HG02970 (cell line): ENCODE data around the gene ELFN2.

Source experiments
- ATAC-seq: cut with Tn5 transposase; IDR thresholded peaks from one replicate; pipeline ENCODE4 v1.9.1; 2021; ENCODE audit warnings: mild to moderate bottlenecking, moderate library complexity, moderate number of reproducible peaks; ENCODE audit not compliant: unreplicated experiment, low FRiP score

The ELFN2 gene

DNA sequence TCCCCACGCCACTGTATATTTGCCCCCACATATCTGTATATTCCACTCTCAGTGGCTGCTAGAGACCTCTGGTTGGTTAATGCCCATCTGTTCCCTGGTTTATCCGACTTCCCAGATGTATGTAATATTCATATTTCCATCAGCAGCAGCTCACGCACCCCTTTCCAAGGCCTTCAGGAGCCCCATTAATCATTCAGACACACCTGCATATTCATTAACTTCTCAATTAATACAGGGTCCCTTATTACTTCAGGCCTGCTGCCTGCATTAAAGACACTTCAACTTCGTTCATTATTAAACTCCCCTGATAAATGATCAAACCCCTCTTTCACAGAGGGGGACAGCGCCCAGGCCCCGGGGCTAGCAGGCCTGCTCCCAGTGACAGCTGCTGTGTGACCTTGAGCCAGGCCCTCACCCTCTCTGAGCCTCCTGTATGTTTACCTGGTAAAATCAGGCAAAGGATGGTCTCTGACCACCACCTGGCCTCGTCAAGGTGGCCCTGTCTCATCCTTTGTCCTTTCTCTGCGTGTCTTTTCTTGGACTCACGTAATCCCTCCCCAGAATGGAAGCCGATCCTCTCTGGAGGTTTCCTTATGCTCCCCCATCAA lies 34.5 kb downstream of the ELFN2 start:
- ATAC-seq = no peak

DNA sequence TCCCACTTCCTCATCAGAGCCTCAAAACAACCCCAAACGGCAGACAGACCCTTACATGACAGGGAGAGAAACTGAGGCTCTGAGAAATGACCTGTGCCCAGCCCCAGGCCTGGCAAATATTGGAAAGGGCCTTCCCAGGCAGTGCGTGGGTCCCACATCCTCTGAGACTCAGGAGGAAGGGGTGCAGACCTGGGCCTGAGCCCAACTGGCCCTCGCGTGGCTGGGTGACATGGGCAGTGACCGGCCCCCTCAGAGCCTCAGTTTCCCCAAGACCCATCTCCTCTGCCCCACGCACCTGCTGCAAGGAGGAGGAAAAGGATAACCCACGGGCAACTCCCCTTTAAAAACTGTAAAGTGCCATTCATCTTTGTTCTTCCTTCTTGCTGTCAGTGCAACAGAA lies 35.6 kb downstream of the ELFN2 start:
- ATAC-seq = no peak

DNA sequence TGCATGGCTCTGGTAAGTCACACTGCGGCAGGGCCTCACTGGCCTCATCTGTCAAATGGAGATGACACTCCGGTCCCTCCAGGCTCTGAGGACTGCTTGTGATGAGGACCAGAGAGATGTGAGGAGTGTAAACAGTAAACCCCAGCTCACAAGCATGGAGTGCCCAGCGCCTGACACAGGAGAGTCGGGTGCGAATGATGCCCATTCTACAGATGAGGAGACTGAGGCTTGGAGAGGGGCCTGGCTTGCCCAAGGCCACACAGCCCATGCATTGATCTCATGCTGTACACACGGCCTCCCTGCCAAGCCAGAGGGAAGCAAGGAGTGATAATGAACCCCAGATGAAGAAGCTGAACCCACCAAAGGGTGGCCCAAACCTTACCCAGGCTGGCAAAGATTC lies 37.2 kb downstream of the ELFN2 start:
- ATAC-seq = no peak

DNA sequence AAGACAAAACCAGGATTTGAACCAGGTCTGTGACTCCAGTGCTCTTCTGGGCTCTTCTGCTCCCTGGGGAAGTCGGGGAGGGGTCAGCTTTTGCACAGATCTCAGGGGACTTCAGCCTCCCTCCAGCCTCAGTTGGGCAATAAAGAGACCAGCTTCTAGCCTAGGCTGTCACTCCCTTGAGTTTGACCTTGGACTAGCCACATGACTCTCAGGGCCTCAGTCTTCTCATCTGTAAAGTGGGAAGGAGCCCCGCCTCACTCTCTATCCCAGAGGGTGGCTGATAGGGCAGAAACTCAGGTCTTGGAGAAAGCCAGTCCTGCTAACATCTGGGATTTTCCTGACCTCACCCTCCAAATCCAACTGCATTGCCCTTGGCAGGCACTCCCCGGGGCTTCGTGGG lies 38.7 kb downstream of the ELFN2 start:
- ATAC-seq = no peak

DNA sequence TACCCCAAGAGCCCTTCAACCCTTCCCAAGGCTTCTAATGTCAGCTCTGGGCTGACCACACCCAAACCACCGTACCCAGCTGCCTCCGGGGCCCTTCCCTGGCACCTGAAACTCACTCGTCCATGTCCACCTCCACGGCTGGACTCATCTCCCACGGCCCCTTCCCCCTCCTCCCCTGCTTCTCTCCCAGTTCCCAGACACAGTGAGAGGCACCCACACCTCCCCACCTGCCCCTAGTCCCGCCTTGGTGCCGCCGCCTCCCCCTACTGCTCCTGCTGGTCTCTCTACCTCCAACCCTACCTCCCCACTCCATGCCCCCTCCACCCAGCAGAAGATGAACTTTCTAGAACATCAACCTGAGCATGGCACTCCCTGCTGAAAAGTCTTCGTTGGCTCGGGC lies 39.5 kb downstream of the ELFN2 start:
- ATAC-seq = no peak

DNA sequence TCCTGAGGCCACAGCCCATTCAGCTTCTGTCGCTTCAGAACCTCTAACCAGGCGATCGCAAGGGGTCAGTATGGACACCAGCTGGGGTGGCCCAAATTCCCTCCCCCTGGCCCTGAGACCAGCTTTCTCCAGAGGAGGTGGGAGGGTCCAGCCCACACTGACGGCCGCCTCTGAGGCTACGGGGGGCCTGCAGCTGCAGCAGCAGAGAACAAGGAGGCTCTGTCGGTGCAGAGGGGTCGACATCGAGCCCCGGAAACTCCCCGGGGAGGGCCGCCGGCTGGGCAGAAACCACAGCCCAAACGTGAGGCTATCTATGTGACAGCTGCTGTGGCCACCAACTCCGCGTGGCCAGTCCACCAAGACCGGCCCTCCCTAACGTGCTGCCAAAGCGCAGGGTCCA lies 40.8 kb downstream of the ELFN2 start:
- no peak for ATAC-seq

DNA sequence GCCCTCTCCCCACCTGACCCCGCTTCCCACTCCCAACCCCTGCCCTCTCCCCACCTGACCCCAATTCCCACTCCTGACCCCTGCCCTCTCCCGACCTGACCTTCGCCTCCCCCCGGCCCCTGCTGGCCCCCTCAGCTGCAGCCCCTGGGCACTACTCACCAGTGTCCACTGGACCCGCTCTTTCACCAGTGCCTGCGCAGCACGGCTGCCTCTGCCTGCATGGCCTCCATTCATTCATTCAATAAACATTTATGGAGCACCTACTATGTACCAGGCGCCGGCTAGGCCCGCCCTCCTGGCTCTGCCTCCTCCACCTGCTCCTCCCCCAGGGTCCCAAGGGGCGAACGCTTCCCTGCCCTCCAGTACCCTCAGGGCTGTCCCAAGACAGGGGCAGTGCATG lies 42.6 kb downstream of the ELFN2 start:
- no peak for ATAC-seq

DNA sequence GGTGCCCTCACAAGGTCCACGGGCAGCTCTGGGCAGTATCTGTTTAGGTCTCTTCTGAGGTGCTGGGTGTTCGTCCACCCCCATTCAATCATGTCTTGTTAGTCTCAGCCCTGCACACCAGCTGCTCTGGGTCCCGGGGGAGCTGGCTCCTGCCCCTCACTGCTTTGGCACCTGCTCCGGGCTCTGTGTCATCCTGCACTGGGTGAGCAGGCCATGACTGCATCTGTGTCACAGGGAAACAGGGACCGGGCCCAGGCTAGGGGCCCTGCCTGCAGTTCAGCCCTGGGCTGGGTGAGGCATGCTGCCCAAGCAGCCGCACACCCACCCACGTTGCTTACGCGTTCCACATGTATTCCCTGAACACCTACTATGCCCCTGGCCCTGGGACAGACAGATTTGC lies 43.9 kb downstream of the ELFN2 start:
- no peak for ATAC-seq

DNA sequence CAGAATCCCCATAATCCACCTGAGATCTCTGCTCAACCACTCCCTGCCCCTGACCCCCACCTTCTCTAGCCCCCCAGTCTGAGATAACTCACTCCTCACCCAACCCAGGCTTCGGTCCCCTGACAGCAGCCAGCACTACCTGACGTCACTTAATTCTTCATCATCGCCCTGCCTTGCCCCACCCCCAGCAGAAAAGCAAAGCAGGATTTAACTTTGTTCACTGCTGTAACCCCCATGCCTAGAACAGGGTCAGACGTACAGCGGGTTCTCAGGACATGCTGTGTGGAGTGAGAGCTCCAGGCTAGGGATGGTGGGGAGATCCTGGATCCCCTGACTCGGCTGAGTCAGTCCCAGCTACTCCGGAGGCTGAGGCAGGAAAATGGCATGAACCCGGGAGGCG lies 45.8 kb downstream of the ELFN2 start:
- no peak for ATAC-seq

DNA sequence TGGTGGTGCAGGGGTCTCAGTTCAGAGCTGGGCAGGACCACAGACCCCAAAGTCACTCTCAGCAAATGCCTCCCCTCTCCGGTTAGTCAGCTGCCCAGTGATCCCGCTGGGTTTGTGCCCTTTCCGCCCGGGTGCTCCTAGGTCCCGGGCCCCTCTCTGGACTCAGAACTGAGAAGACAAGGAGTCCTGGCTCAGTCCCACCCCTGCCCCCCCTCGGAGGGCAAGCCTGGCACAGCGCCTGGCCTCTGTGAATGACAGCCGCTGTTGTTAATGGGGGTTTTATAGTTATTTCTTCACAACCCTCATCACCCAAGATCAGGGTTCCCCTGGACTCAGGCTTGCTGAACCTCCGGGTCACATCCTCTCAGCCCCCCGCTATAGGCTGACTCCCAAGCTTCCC lies 47.6 kb downstream of the ELFN2 start:
- no peak for ATAC-seq

DNA sequence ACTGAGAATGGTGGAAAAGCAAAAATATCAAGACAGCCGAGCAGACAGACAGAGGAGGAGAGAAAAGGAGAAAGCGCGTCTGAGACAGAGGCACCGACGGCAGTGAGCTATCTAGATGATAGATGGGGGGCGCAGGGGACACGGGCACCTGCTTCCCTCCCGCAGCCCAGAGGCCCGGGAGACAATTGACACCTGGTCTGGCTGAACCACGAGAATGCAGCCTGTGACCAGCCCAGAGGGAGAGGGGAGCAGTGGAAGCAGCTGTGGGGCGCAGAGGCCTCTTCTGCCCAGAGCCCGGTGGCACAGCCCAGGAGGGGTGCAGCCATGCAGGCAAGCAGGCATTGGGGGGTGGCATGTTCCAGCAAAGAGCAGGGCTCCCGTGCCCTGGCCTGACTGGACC lies 48.2 kb downstream of the ELFN2 start:
- ATAC-seq = no peak

DNA sequence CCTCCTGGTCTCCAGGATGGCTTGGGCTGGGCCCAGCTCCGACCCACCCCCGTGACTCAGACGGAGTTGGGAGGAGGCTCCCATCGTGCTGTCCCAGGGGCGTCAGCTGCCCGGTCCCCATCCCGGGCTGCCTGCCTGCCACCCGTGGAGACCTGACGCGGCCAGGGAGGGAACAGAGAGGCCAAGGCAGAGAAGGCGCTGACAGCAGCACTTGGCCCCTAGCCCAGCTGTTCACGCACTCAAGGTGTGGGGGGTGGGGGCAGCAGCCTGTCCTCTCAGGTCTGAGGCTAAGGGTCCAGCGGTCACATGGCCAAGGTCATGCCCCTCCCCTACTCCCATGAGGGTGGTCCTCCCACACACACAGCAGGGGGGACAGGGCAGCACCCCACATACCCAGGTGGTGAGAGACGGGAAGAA lies 48.6 kb downstream of the ELFN2 start:
- ATAC-seq = no peak

DNA sequence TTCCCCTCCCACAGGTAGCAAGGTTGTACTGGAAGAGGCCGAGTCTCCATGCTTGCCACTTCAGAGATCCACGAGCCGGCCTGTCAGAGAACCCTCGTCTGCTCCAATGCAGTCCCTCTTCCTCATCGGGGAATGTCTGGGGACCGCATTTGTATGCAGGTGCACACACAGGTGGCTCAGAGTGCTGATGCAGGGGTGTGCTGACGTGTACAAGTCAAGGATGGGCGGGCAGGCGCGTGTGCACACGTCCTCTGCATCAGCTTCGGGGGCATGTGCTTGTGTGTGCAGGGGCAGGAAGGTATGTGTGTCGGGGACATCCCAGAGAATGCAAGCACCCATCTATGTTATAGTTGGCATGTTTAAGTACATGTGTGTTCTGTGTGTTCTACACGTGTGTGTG lies 49.4 kb downstream of the ELFN2 start:
- no peak for ATAC-seq

DNA sequence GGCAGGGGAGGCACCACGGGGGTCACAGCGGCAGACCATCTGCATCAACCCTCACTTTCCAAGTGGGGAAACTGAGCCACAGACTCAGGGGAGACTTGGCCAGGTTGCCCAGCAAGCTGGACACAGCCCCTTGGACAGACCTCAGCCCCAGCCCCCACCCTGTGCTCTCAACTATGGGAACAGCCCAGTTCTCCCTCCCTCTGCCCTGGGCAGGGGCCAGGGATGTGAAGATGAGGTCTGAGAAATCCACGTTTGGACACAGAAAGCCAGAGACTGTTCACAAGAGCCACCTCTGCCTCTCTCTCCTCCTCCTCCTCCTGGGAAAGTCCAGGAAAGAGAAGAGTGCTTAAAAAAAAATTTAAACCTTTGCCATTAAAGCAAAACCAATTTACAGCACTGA lies 50.1 kb downstream of the ELFN2 start:
- no peak for ATAC-seq

DNA sequence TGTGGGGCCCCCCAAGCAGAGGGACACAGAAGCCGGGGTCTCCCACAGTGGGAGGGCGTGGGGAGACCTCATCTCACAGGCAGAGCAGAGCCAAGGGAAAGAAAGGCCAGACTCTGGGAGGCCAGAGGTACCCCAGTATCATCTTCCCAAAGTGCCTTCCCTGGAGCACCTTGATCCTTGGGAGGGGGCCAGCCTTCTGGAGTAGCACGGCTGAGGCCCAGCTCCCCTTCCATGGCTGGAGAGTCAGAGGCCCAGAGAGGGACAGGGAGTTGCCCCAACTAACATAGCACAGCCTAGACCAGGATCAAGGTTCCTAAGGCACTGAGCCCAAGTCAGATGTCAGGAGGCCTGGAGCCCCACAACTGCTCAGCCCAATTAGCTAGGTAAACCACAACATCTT lies 50.6 kb downstream of the ELFN2 start:
- ATAC-seq = no peak

DNA sequence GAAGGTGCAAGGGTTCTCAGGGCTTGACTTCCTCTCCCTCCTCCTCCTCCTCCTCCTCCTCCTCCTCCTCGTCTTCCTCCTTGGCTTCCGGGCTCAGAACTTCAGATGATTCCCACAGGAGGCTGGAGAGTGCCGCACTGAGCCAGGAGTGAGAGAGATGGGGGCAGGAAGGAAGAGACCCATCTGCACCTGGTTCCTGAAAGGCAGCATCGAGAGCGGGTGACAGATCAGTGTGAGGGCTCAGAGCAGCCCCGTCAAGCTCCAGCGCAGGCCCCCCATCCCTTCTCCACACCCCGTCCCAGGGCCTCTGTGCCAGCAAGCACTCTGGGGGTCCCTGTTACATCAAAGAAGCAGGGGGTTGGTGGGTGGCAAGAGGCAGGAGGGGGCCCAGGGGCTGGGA lies 51.5 kb downstream of the ELFN2 start:
- ATAC-seq = no peak

DNA sequence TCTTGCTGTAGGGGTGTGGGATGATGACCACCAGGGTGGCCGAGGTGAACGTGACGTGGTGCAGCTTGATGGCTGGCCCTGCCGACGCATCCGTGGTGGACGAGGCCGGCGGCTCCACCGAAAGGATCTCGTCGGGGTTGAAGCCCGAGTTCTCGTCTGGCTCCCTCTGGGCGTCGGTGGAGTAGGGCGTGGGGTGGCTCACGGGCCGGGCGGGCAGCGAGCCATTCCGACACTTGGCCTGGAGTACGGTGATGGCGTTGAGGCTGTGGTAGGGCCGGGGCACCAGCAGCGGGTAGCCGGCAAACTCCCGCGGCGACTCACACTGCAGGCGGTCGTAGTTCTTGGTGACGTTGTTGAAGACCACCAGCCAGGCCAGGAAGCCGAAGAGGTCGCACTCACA lies 52.7 kb downstream of the ELFN2 start:
- ATAC-seq = no peak

DNA sequence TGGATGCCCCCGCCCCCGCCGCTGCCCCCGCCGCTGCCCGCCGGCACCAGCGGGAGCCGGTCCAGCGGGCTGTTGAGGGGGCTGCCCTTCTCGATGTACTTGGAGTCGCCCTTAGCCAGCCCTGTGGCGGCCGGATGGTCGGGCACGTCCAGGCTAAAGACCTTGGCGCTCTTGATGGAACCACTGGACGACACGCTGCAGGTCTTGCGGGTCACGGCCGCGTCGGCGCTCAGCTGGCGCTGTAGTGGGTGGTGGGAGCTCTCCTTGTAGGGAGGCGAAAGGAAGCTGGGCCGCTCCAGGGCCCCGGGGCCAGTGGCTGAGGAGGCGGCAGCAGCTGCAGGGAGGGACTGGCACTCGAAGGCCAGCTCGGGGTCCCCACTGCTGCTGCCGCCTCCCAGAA lies 53.8 kb downstream of the ELFN2 start:
- no peak for ATAC-seq

DNA sequence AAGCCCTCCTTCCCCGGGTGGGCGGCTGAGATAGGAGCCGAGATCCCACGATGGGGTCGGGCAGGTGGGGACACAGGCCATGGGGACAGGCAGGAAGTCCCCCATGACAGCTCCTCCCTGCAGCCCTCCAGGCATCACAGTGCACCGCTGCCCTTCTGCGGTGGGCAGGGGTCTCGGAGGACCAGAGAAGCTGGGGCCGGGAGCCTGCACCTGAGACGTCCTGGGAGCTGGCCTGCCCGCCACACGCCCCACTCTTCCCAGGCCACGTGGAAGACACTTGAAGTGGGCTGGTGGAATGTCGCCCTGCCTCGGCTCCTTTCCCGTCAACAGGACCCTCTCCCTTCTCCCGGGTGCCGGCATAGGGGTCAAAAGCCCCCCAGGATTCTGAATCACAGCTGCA lies 55.4 kb downstream of the ELFN2 start:
- no peak for ATAC-seq

DNA sequence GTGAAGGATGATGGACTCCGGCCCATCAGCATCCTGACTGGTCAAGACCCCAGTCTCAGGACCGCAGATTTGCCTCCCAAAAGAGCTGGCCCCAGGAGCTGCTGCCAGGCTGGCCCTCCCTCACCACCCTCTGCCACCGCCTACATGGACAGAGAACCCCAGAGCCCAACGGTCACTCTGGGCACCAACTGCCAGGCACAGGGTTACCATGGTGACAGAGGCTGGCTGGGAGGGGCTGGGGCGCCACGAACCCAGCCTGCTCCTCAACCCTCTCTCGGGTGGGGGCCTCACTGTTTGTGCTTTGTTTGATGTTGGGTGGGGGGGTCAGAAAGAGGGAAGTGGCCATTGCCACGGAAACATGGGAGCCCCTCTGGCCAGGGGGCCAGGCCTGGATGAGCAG lies 55.8 kb downstream of the ELFN2 start:
- ATAC-seq = no peak

DNA sequence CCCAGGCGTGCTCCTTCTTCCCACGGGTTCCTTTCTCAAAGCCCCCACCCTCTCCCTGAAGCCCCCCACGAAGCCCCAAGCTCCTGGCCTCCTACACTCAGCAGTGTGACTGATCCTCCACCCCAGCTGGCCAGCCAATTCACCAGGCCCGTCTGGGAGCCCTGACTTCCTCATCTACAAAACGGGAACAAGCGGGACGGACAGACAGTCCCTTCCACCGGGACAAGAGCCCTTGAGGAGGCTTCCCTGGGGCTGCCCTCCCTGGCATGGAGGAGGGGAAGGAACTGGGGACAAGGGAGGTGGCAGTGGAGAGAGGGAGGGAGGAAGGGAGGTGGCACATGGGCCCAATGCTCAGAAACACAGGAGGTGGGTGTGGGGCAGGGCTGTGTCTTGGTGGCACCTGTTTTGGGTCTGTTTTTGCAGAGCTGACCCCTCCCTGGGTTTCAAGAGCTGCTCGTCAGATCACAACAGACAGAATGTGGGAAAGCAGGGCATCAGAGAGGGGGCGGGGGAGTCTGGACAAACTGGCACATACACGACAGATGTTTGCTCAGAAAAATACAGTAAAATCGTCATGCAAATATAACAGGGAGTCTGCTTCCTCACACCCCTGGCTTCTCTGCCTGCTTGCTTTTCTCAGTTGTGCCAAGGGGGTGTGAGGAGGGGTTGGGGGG lies 56.8 kb downstream of the ELFN2 start:
- ATAC-seq = no peak

DNA sequence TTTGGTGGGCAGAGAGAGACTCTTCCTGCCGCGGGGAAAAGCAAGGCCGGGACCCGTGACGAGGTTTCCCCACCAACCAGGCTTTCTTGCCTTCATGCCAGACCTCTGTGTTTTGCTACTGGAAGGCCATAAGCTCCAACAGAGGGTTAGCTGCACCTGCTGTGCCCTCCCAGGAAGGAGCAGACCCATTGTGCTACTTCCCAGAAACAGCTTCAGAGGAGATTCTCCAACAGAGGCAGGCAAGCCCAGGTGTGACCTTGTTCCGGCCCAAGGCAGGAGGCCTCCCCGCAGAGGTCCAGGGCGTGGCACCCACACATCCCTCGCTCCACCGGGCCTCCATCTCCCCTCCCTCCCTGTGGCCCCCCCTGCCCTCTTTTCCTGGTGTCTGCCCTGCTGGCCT lies 57.8 kb downstream of the ELFN2 start:
- ATAC-seq = no peak

DNA sequence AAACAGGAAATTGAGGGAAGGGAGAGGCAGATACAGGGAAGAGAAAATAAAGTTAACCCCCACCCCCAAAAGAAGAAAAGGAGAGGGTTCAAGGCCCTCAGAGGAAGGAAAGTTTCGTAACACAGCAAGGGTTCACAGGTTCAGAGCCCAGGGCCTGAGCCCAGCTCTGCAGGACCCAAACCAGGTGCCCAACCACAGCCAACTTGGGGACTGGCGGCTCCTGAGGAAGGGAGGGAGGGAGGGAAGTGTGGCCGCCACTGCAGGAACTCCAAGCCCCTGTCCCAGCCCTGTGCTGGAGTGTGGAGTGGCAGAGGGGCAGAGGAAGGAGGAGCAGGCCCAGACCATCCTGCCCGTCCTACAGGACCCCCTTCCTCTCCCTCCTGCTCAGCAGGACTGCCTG lies 59.2 kb downstream of the ELFN2 start:
- no peak for ATAC-seq
